Nephron (organoid): ENCODE results near the gene FCRL1.

Source experiments
- H3K27ac Mint-ChIP-seq, 3 experiments: 2 replicates each; pipeline ENCODE4 v1.8.0; 2020; ENCODE audit warnings: mixed read lengths in 3 of 3, mild to moderate bottlenecking in 2 of 3, moderate library complexity in 1 of 3
- H3K27me3 Mint-ChIP-seq: 2 replicates; pipeline ENCODE4 v1.8.0; 2021; ENCODE audit warnings: low read depth, mild to moderate bottlenecking, moderate library complexity, mixed read lengths
- H3K36me3 Mint-ChIP-seq: 2 replicates; pipeline ENCODE4 v1.8.0; 2020; ENCODE audit warnings: low read depth, mixed read lengths
- H3K4me1 Mint-ChIP-seq: 2 replicates; pipeline ENCODE4 v1.8.0; 2020; ENCODE audit warnings: mixed read lengths
- H3K4me3 Mint-ChIP-seq, 3 experiments: 2 replicates each; pipeline ENCODE4 v1.8.0; 2020; ENCODE audit warnings: mild to moderate bottlenecking in 3 of 3, mixed read lengths in 3 of 3, moderate library complexity in 2 of 3
- H3K9me3 Mint-ChIP-seq: 2 replicates; pipeline ENCODE4 v1.8.0; 2020; ENCODE audit warnings: mixed read lengths
- TF ChIP-seq, protein P1 (sequence below), 3 experiments: fragments of 200-600 bp; sonication (generic); IDR thresholded peaks; one replicate each; pipeline ENCODE4 v1.5.0; 2021; ENCODE audit warnings: antibody characterized with exemption in 3 of 3; ENCODE audit not compliant: unreplicated experiment in 3 of 3

Gene FCRL1

DNA sequence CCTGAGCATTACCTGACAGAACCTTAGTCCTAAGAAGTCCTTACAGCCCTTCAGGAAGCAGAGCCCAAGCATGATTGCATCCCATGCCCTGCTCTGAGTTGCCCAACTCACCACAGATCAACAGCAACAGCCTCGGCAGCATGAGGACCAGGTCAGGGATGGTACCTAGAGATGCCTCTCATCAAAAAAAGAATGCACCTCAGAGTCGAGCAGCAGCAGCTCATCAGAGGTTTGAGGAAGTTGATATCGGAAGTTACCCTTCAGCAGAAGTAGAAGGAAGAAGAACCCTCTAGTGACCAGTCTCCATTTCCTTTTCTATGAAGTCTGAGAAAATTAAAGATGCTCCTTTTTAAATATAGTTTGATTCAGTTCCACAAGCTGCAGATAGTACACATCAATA lies at the start of gene FCRL1:
Gene FCRL1, minus strand, starts transcription at position 225 of the 400 bp plus-strand sequence. Its CDS starts 83 bp downstream, at position 142.
- Mint-ChIP-seq H3K27me3 (no peaks in the 10 kb centered on the region), H3K4me1 (no peaks in the 10 kb centered on the region), H3K4me3 (no peak within 1 kb of the TSS), H3K27ac (no peak within 1 kb of the TSS), H3K9me3 (no peaks in the 10 kb centered on the region), H3K36me3 (no peaks in the 10 kb centered on the region)
- TF ChIP-seq, protein P1, sequence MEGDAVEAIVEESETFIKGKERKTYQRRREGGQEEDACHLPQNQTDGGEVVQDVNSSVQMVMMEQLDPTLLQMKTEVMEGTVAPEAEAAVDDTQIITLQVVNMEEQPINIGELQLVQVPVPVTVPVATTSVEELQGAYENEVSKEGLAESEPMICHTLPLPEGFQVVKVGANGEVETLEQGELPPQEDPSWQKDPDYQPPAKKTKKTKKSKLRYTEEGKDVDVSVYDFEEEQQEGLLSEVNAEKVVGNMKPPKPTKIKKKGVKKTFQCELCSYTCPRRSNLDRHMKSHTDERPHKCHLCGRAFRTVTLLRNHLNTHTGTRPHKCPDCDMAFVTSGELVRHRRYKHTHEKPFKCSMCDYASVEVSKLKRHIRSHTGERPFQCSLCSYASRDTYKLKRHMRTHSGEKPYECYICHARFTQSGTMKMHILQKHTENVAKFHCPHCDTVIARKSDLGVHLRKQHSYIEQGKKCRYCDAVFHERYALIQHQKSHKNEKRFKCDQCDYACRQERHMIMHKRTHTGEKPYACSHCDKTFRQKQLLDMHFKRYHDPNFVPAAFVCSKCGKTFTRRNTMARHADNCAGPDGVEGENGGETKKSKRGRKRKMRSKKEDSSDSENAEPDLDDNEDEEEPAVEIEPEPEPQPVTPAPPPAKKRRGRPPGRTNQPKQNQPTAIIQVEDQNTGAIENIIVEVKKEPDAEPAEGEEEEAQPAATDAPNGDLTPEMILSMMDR (IDR thresholded peaks at IDR 0.05; ENCODE audit: unreplicated experiment in 3 of 3): no peak

DNA sequence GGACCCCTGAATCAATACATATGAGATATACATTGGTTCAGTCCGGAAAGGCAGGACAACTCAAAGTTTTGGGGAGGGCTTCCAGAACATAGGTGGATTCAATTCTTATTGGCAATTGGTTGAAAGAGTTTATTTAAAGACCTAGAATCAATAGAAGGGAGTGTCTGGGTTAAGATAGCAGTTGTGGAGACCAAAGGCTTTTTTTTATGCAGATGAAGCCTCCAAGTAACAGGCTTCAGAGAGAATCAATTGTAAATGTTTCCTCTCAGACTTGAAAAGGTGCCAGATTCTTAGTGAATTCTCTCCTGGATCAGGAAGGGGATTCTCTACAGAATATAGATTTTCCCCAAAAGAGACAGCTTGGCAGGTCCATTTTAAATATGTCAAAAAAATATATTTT lies 48.7 kb upstream of the FCRL1 start:
- Mint-ChIP-seq H3K27ac (no peak overlapping the region), H3K36me3 (no peaks in the 10 kb centered on the region), H3K9me3 (no peaks in the 10 kb centered on the region), H3K4me1 (no peaks in the 10 kb centered on the region), H3K27me3 (peaks cover 4% of the 10 kb centered on the region), H3K4me3 (no peak overlapping the region)
- TF ChIP-seq, protein P1 (IDR thresholded peaks at IDR 0.05; ENCODE audit: unreplicated experiment in 3 of 3): no peak

GRCh38 chr1:157862114-157863070 lies 42.5 kb upstream of the FCRL1 start:
- Mint-ChIP-seq H3K27me3 (no peaks in the 10 kb centered on the region), H3K4me3 (no peak overlapping the region)

GRCh38 chr1:157856538-157856937 lies 36.6 kb upstream of the FCRL1 start:
- H3K4me3 Mint-ChIP-seq: no peak overlapping the region
- H3K9me3 Mint-ChIP-seq: no peaks in the 10 kb centered on the region
- H3K27ac Mint-ChIP-seq: no peak overlapping the region
- TF ChIP-seq, protein P1 (IDR thresholded peaks at IDR 0.05; ENCODE audit: unreplicated experiment in 3 of 3): no peak
- H3K27me3 Mint-ChIP-seq: peaks cover 3% of the 10 kb centered on the region
- no peaks in the 10 kb centered on the region for H3K4me1 Mint-ChIP-seq
- H3K36me3 Mint-ChIP-seq: no peaks in the 10 kb centered on the region

More at GRCh38 chr1:157862114-157863070, 42.5 kb upstream of the FCRL1 start:
- Mint-ChIP-seq H3K36me3 (no peaks in the 10 kb centered on the region), H3K27ac (no peak overlapping the region), H3K4me1 (no peaks in the 10 kb centered on the region), H3K9me3 (no peaks in the 10 kb centered on the region)
- TF ChIP-seq, protein P1 (IDR thresholded peaks at IDR 0.05; ENCODE audit: unreplicated experiment in 3 of 3): no peak

DNA sequence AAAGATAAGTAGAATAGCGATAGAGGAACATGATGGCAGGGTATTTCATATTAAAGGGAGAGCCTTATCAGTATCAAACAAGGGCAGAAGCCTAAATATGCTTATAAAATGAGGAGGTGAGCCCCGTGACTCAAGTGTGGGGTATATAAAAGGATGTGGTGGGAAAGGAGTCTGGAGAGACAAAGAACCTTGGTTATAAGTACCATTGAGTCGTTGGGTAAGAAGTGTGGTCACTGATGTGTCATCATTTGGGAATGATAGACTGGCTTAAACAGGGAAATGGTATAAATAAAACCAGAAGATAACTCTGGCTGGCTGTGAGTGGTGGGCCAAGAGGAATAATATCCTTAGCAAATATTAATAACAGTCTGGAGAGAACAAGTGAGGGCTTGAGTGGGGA lies 32.6 kb upstream of the FCRL1 start:
- TF ChIP-seq, protein P1 (IDR thresholded peaks at IDR 0.05; ENCODE audit: unreplicated experiment in 3 of 3): no peak
- Mint-ChIP-seq H3K36me3 (no peaks in the 10 kb centered on the region), H3K4me1 (no peaks in the 10 kb centered on the region), H3K9me3 (no peaks in the 10 kb centered on the region), H3K27ac (no peak overlapping the region), H3K27me3 (peaks cover 8% of the 10 kb centered on the region), H3K4me3 (no peak overlapping the region)
